ENCODE data around the gene CKB. TPM values are rescaled to one million over a fixed set of nuclear protein-coding genes. Genes with fewer than 3 reads are reported as not detected.

CKB gene
- total and polyA plus RNA-seq, 2 donors (not counting 1 experiment from before 2014, with no cell fraction given): 3.1 to 4.7 TPM

GRCh38 chr14:103539056-103539825 lies 16.6 kb upstream of the CKB start:
- Histone ChIP-seq H4K20me1 (ENCODE audit: control insufficient read depth, insufficient read depth, low read length, poor library complexity, severe bottlenecking) (no peaks in the 10 kb centered on the region), H3K79me2 (ENCODE audit: control insufficient read depth, insufficient read depth, low read length) (no peaks in the 10 kb centered on the region), H3K36me3 (replicated peaks in 1 of 2; ENCODE audit: control extremely low read depth in 1 of 2, control insufficient read depth in 1 of 2, extremely low read depth in 1 of 2, insufficient read depth in 2 of 2, low read length in 1 of 2) (peaks cover 0 to 3% of the 10 kb centered on the region in 2 experiments), H3K4me2 (replicated peaks; ENCODE audit: low read depth, low read length, poor library complexity, severe bottlenecking) (no peak overlapping the region), H2AFZ (ENCODE audit: insufficient read depth, low read depth, low read length, poor library complexity, severe bottlenecking) (no peak overlapping the region), H3K27me3 (replicated peaks in 1 of 4; ENCODE audit: control extremely low read depth in 1 of 4, control insufficient read depth in 3 of 4, insufficient read depth in 4 of 4, low read length in 3 of 4) (peaks cover 0 to 16% (median 2%) of the 10 kb centered on the region in 4 experiments), H3K4me1 (ENCODE audit: control insufficient read depth in 2 of 2, insufficient read depth in 2 of 2, low read length in 2 of 2) (no peaks in the 10 kb centered on the region), H3K9ac (ENCODE audit: low read length) (no peak overlapping the region), H3K27ac (ENCODE audit: low read length in 2 of 2) (no peak overlapping the region), H3K9me3 (ENCODE audit: control extremely low read depth in 1 of 3, control insufficient read depth in 2 of 3, insufficient read depth in 1 of 3, low read length in 2 of 3) (no peaks in the 10 kb centered on the region), H3K4me3 (ENCODE audit: control extremely low read depth in 1 of 5, extremely low read depth in 1 of 5, insufficient read depth in 1 of 5, low read depth in 2 of 5, low read length in 4 of 5) (no peak overlapping the region)
- no peaks in the 10 kb centered on the region for H3K27me3 Mint-ChIP-seq
- H3K4me1 Mint-ChIP-seq: no peaks in the 10 kb centered on the region
- WGBS (ENCODE audit: insufficient coverage): 70% methylated on average over 24 of the region's 28 CpGs
- DNase-seq (no peak), ATAC-seq (ENCODE audit: low read depth) (no peak)
- no peak overlapping the region for H3K4me3 Mint-ChIP-seq
- ChIA-PET POLR2A (no interaction called here), CTCF (interaction anchor here (1.3 to 6.0 kb wide), 2 partner anchors 19 to 20 kb away, joined by 8 to 24 read pairs; no protein-coding TSS in a partner anchor)
- no peak for TF ChIP-seq CTCF (IDR thresholded peaks at IDR 0.05)
- no peak for TF ChIP-seq EZH2 (IDR thresholded peaks at IDR 0.05; ENCODE audit: borderline replicate concordance, insufficient read depth, low read depth, low read length, poor library complexity, severe bottlenecking)
- H3K9me3 Mint-ChIP-seq (ENCODE audit: insufficient read depth): no peaks in the 10 kb centered on the region
- intact Hi-C loops (cut with micrococcal nuclease): no loop called here
- H3K27ac Mint-ChIP-seq: no peak overlapping the region
